HepG2 (cell line): ENCODE data around the gene RPS2. TPM values are rescaled to one million over a fixed set of nuclear protein-coding genes. Genes with fewer than 3 reads are reported as not detected.

Experiments
- CENPBD1 ChIP-seq: sonication (generic); formaldehyde crosslinking; IDR thresholded peaks from 2 replicates; pipeline ENCODE4 v1.8.0; 2022; ENCODE audit warnings: missing genetic modification reagents, low read depth, mild to moderate bottlenecking, borderline replicate concordance
- CREB1 ChIP-seq, 2 experiments: fragments of 450-650 bp in 1 of 2; IDR thresholded peaks; 2 replicates each; pipeline ENCODE4 v1.6.1; 2016 to 2017; ENCODE audit warnings: control low read depth in 1 of 2, mild to moderate bottlenecking in 1 of 2, missing compliant biosample characterization in 1 of 2, missing genetic modification characterization in 1 of 2
- HMGXB3 ChIP-seq: sonication (generic); formaldehyde crosslinking; IDR thresholded peaks from 2 replicates; pipeline ENCODE4 v1.4.0; 2020; ENCODE audit warnings: missing genetic modification reagents, borderline replicate concordance
- MAX ChIP-seq: IDR thresholded peaks from 2 replicates; pipeline ENCODE4 v1.6.1; 2012; ENCODE audit warnings: inconsistent platforms
- MXD1 ChIP-seq: sonication (generic); formaldehyde crosslinking; IDR thresholded peaks from 2 replicates; pipeline ENCODE4 v1.4.0; 2020; ENCODE audit warnings: mild to moderate bottlenecking, missing genetic modification reagents
- SKIL ChIP-seq: sonication (generic); formaldehyde crosslinking; IDR thresholded peaks from 2 replicates; pipeline ENCODE4 v1.8.0; 2022; ENCODE audit warnings: missing genetic modification reagents, mild to moderate bottlenecking, moderate library complexity, borderline replicate concordance
- SYNCRIP ChIP-seq: fragments of 200-400 bp; formaldehyde crosslinking; IDR thresholded peaks from 2 replicates; pipeline ENCODE4 v1.6.1; 2018; ENCODE audit warnings: mild to moderate bottlenecking, low read depth, low read length; ENCODE audit not compliant: insufficient read depth
- TBX2 ChIP-seq: sonication (generic); formaldehyde crosslinking; IDR thresholded peaks from 2 replicates; pipeline ENCODE4 v1.5.0; 2020; ENCODE audit warnings: missing genetic modification reagents, mild to moderate bottlenecking, borderline replicate concordance
- TFDP1 ChIP-seq: IDR thresholded peaks from 2 replicates; pipeline ENCODE4 v1.6.1; 2016; ENCODE audit warnings: missing compliant biosample characterization, missing genetic modification reagents, borderline replicate concordance
- ZFYVE20 ChIP-seq: sonication (generic); formaldehyde crosslinking; IDR thresholded peaks from 2 replicates; pipeline ENCODE4 v1.8.0; 2023; ENCODE audit warnings: low read depth, mild to moderate bottlenecking, moderate library complexity, missing genetic modification reagents, borderline replicate concordance
- ZKSCAN8 ChIP-seq: IDR thresholded peaks from 2 replicates; pipeline ENCODE4 v1.6.1; 2016; ENCODE audit warnings: borderline replicate concordance, missing genetic modification reagents, missing compliant biosample characterization
- ZNF180 ChIP-seq: sonication (generic); formaldehyde crosslinking; IDR thresholded peaks from 2 replicates; pipeline ENCODE4 v1.4.0; 2020; ENCODE audit warnings: low read depth, missing genetic modification reagents, borderline replicate concordance
- ZNF260 ChIP-seq: sonication (generic); formaldehyde crosslinking; IDR thresholded peaks from 2 replicates; pipeline ENCODE4 v1.4.0; 2020; ENCODE audit warnings: missing genetic modification reagents, low read depth, mild to moderate bottlenecking, borderline replicate concordance
- ZNF274 ChIP-seq: sonication (generic); formaldehyde crosslinking; IDR thresholded peaks from 2 replicates; pipeline ENCODE4 v1.5.1; 2020; ENCODE audit warnings: mild to moderate bottlenecking, missing genetic modification reagents
- ZNF770 ChIP-seq: sonication (generic); formaldehyde crosslinking; IDR thresholded peaks from 2 replicates; pipeline ENCODE4 v1.5.0; 2020; ENCODE audit warnings: mild to moderate bottlenecking, missing genetic modification reagents
- polyA plus RNA-seq, 8 experiments: library from polyadenylated mRNA; depleted of rRNA in 3 of 8; stranded (reverse) in 7 of 8; unstranded in 1 of 8; fragments of >200 nt; fragmentation: Illumina TruSeq in 4 of 8; extraction: Trizol in 4 of 8; gene quantifications; 2 replicates each; pipeline versions ENCODE4 v1.2.1 to v1.2.3, GENCODE V29; 2011 to 2016; ENCODE audit warnings: low read depth in 4 of 8, missing spikeins in 1 of 8, mixed read lengths in 1 of 8; ENCODE audit not compliant: insufficient read depth in 1 of 8
- total RNA-seq, 5 experiments: library from RNA; depleted of rRNA; stranded (reverse); fragments of >200 nt; fragmentation: Illumina TruSeq; extraction: Trizol; gene quantifications; 2 replicates each; pipeline ENCODE4 v1.2.3, GENCODE V29; 2016; ENCODE audit warnings: low read depth in 1 of 5

RPS2 gene
- total and polyA plus RNA-seq, 2 of the 13 experiments (the other 11 are each of a cell fraction or from before 2014, with no cell fraction given): 1,908 to 4,514 TPM

- TF ChIP-seq CENPBD1 (CRISPR knock-in tag) (no peak; the same call in 1 of the 2 replicates), SKIL (CRISPR knock-in tag) (no peak; the same call in 1 of the 2 replicates), ZKSCAN8 (no peak; the same call in 1 of the 2 replicates), ZNF260 (CRISPR knock-in tag) (no peak), TBX2 (CRISPR knock-in tag) (peak; percentile 86), ZNF180 (CRISPR knock-in tag) (no peak), CREB1 (IDR thresholded peaks at IDR 0.05) (no peak), CREB1 (CRISPR knock-in tag; IDR thresholded peaks at IDR 0.05) (no peak), SYNCRIP (no peak), HMGXB3 (no peak; the same call in 1 of the 2 replicates), ZNF770 (CRISPR knock-in tag) (peak; percentile 100), MAX (peak; percentile 35), ZNF274 (no peak; the same call in 1 of the 2 replicates), TFDP1 (peak; percentile 16), MXD1 (CRISPR knock-in tag) (peak; percentile 83; the same call in 1 of the 2 replicates), ZFYVE20 (0 out of 2 replicates have a peak, but pooled peaks have one; percentile 58)
These were observed 19.1 kb upstream of the RPS2 start, which contains the start of gene GFER (continued) for GRCh38 chr16:1983544-1984346.
